HUES48 (cell line): Measurements from ENCODE around the gene GBGT1.

ENCODE experiments used
- H3K27ac ChIP-seq: one replicate; pipeline ENCODE4 v1.7.0; 2013; ENCODE audit warnings: low read depth, low read length, inconsistent platforms
- H3K27me3 ChIP-seq: 2 replicates; pipeline ENCODE4 v1.6.1; 2013; ENCODE audit warnings: mild to moderate bottlenecking, low read length; ENCODE audit not compliant: control insufficient read depth, insufficient read depth
- H3K36me3 ChIP-seq: 2 replicates; pipeline ENCODE4 v1.6.1; 2013; ENCODE audit warnings: low read length; ENCODE audit not compliant: control insufficient read depth, insufficient read depth
- H3K4me1 ChIP-seq: 2 replicates; pipeline ENCODE4 v1.6.1; 2013; ENCODE audit warnings: mild to moderate bottlenecking, low read length; ENCODE audit not compliant: control insufficient read depth, insufficient read depth
- H3K4me3 ChIP-seq: 2 replicates; pipeline ENCODE4 v1.5.1; 2013; ENCODE audit warnings: mild to moderate bottlenecking, low read depth, low read length
- H3K9ac ChIP-seq: 2 replicates; pipeline ENCODE4 v1.6.1; 2013; ENCODE audit warnings: mild to moderate bottlenecking, low read depth, low read length, moderate library complexity
- H3K9me3 ChIP-seq: 2 replicates; pipeline ENCODE4 v1.6.1; 2013; ENCODE audit warnings: low read length; ENCODE audit not compliant: control insufficient read depth, insufficient read depth

Gene GBGT1

DNA sequence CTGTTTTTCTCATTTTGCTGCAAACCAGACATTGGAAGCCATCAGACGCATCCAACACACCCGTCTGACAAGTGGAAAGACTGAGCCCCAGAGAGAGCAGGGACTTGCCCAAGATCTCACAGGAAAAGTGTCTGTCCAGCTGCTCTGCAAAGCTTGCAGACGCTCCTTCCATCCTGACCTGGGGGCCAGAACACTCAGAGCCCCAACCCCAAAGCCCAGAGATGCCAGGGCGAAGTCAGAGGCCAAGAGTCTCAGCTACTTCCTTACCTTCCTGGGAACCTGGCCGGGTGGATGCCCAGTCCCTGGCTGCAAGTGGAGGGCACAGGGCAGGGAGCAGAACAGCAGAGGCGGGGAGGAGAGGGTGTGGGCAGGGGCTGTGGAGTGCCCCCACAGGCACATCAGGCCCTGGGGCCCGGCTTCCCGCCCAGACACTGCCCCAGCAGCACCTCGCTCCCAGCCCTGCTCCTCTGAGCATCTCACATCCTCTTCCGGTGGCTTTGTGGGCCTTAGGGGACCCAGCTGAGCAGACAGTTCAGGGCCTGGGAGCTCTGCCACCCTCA is 32.9 kb downstream of the GBGT1 start:
- no peaks in the 10 kb centered on the region for H3K36me3 ChIP-seq
- no peak overlapping the region for H3K9ac ChIP-seq
- H3K27ac ChIP-seq: no peak overlapping the region
- H3K4me3 ChIP-seq: no peak overlapping the region
- H3K27me3 ChIP-seq: no peaks in the 10 kb centered on the region
- peaks cover 4% of the 10 kb centered on the region; the same call in 1 of the 2 replicates for H3K4me1 ChIP-seq
- no peaks in the 10 kb centered on the region for H3K9me3 ChIP-seq

GRCh38 chr9:133129001-133129795 is 34.5 kb downstream of the GBGT1 start:
- Histone ChIP-seq H3K27ac (no peak overlapping the region), H3K36me3 (no peaks in the 10 kb centered on the region), H3K9ac (no peak overlapping the region), H3K4me3 (no peak overlapping the region), H3K9me3 (no peaks in the 10 kb centered on the region), H3K27me3 (no peaks in the 10 kb centered on the region), H3K4me1 (peaks cover 4% of the 10 kb centered on the region; the same call in 1 of the 2 replicates)

DNA sequence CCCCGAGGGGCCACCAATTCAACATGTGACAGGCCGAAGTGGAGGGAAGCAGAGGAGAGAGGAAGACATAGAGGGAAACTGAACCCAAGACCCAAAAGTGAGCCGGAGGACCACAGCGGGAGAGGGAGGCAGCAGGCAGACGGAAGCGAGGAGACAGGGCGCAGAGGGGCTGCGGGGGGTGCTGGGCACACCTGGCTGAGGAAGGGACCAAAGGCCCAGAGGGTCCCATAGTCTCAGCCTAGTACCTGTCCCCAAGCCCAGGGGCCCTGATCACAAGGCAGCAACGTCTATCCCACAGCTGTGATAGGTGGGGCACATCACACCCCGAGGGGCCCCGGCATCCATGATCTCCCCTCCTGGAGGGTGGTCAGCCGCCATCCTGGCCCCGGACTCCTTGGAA is 35.6 kb downstream of the GBGT1 start:
- Histone ChIP-seq H3K36me3 (no peaks in the 10 kb centered on the region), H3K27ac (no peak overlapping the region), H3K27me3 (no peaks in the 10 kb centered on the region), H3K9me3 (no peaks in the 10 kb centered on the region), H3K4me1 (peaks cover 2% of the 10 kb centered on the region; the same call in 1 of the 2 replicates), H3K4me3 (no peak overlapping the region), H3K9ac (no peak overlapping the region)

DNA sequence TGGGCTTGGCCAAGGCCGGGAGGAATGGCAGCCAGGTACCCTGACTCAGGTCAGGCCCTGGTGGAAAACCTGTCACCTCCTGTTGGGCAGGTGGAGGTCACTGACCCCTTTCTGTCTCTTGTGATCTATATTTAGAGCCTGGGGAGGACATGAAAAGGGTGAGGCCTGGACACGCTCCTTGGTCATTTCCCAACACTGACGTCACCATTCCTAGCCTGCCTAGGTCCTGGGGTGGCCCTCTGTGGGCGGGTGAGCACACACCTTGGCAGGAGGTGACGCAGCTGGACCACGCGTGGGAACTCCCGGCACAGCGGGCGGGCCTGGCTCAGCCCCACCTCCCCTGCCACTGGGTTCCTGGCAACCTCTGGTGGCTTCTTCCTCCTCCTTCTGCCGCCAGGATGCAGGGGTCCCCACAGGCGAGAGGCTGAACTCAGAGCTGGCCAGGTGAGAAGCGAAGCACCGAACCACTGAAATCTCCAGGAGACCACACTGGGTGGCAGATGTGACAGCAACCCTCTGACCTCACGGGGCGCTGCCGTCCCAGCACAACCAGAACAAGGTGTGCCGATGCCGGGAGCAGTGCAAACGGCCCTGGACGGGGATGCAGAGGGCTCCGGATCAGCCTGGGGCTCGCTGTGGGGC is 36.3 kb downstream of the GBGT1 start:
- 0 out of 2 replicates have a peak, but pooled peaks cover 2% of the 10 kb centered on the region for H3K27me3 ChIP-seq
- no peak overlapping the region for H3K27ac ChIP-seq
- H3K4me3 ChIP-seq: no peak overlapping the region
- no peaks in the 10 kb centered on the region for H3K36me3 ChIP-seq
- no peaks in the 10 kb centered on the region for H3K9me3 ChIP-seq
- no peaks in the 10 kb centered on the region for H3K4me1 ChIP-seq
- no peak overlapping the region for H3K9ac ChIP-seq

DNA sequence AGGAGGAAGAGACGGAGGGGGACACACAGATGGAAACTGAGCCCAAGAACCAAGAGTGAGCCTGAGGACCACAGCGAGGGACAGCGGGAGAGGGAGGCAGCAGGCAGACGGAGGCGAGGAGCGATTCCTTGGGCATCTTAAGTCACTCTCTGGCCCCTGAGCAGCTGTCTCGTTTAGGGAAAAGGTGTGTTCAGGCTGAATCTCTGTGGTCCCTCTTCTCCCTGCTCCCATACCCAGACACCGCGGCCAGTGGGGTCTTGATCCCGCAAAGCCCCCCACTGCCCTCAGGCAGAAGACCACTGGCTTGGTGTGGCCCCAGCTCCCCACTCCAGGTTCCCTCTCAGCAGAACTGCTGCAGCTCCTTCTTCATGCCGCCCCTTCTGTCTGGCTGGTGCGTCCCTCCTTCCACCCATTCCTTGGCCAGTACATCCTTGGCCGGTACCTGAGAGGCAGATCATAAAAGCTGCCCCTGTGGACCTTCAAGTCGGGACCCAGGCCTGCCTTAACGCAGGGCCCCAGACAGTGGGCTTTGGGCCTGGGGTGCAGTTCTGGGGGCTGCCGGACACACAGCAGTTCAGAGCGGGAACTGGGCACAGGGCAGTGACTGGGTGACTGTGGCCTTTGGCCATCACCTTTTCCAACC is 36.9 kb downstream of the GBGT1 start:
- no peak overlapping the region for H3K27ac ChIP-seq
- H3K4me3 ChIP-seq: no peak overlapping the region
- H3K9me3 ChIP-seq: no peaks in the 10 kb centered on the region
- H3K36me3 ChIP-seq: no peaks in the 10 kb centered on the region
- H3K27me3 ChIP-seq: peaks cover 8% of the 10 kb centered on the region; the same call in 1 of the 2 replicates
- H3K9ac ChIP-seq: no peak overlapping the region
- no peaks in the 10 kb centered on the region for H3K4me1 ChIP-seq

DNA sequence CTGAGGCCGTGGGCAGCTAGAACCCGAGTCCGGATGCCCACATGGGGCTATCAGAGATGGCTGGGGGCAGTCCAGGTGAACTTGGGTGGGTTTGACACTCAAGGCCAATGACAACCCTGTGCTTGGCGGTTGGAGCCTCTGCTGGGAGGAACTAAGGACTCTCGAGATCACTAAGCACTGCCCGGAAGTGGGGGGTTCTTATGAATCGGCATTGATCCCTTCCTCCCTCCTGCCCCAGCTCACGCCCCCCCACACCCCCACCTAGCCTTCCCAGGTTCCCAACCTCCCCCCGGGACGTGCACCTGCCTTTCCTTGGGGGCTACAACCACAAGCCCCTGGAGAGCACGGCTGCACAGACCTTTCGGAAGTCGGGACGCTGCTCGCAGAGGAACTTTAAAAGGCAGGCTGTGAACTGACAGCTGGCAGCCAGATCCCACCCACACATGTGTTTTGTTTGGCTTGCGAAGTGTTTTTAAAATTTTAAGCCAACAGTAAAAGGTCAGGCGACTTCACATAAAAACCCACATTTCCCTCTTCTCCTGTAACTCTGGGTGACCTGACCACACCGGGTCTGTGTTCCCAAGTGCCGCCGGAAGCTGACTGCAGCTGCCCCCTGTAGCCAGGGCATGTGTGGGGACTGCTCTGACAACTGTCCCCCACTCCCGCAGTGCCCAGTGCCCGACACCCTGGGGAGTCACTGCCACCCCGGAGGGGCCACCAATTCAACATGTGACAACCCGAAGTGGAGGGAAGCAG is 37.6 kb downstream of the GBGT1 start:
- Histone ChIP-seq H3K4me3 (no peak overlapping the region), H3K36me3 (no peaks in the 10 kb centered on the region), H3K27ac (no peak overlapping the region), H3K9ac (no peak overlapping the region), H3K27me3 (peaks cover 14% of the 10 kb centered on the region; the same call in 1 of the 2 replicates), H3K9me3 (no peaks in the 10 kb centered on the region), H3K4me1 (no peaks in the 10 kb centered on the region)

DNA sequence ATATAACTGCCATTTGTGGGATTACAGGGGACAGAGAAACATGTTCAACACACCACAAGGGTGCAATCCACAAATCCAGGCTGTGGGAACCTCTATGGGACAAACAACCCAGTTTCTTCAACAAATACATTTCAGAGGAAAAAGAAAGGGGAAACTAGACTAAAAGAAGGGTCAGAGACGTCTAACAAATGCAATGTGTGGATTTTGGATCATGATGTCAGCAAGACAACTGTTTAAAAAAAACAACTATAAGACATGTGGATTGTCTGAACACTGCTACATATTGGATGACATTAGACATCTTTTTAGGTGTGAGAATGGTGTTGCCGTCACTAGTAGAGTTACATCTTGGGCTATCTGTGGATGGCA is 38.8 kb downstream of the GBGT1 start:
- peaks cover 2% of the 10 kb centered on the region; the same call in 1 of the 2 replicates for H3K4me1 ChIP-seq
- H3K27me3 ChIP-seq: peaks cover 20% of the 10 kb centered on the region
- no peaks in the 10 kb centered on the region for H3K36me3 ChIP-seq
- no peak overlapping the region for H3K4me3 ChIP-seq
- H3K9ac ChIP-seq: no peak overlapping the region
- H3K27ac ChIP-seq: no peak overlapping the region
- H3K9me3 ChIP-seq: no peaks in the 10 kb centered on the region

DNA sequence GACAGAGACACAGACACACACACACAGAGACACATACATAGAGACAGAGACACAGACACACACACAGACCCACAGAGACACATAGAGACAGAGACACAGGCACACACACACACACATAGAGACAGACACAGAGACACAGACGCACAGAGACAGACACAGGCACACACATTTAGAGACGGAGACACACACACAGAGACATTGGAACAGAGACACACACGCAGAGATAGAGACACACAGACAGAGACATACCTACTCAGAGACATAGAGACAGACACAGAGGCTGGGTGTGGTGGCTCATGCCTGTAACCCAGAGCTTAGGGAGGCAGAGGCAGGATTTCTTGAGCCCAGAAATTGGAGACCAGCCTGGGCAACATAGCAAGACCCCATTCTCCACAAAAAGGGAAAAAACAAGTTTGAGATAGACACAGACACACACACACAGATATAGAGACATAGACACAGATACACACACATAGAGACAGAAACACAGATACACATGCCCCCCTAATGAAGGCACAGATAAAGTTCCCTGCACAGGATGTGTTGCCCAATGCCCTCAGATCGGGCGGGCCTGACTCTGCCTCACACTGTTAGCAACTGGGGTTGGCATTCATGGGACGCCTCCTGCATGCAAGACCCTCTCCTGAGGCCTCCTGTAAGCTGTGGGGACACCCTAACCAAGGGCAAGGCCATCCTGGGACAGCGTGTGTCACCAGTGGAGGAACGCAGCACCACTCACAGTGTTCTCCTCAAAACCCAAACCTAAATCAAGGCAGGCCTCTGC is 39.4 kb downstream of the GBGT1 start:
- no peaks in the 10 kb centered on the region for H3K36me3 ChIP-seq
- peaks cover 25% of the 10 kb centered on the region for H3K27me3 ChIP-seq
- H3K27ac ChIP-seq: no peak overlapping the region
- no peaks in the 10 kb centered on the region for H3K9me3 ChIP-seq
- no peak overlapping the region for H3K9ac ChIP-seq
- peaks cover 7% of the 10 kb centered on the region; the same call in 1 of the 2 replicates for H3K4me1 ChIP-seq
- no peak overlapping the region for H3K4me3 ChIP-seq

GRCh38 chr9:133122935-133123611 is 40.6 kb downstream of the GBGT1 start:
- Histone ChIP-seq H3K4me1 (peaks cover 12% of the 10 kb centered on the region; the same call in 1 of the 2 replicates), H3K36me3 (no peaks in the 10 kb centered on the region), H3K9me3 (no peaks in the 10 kb centered on the region), H3K27me3 (peaks cover 37% of the 10 kb centered on the region), H3K9ac (no peak overlapping the region), H3K27ac (peak overlapping the region; percentile 4), H3K4me3 (no peak overlapping the region)
